Neural cell (in vitro differentiated cells): ENCODE data around the gene MPEG1. TPM values are rescaled to one million over a fixed set of nuclear protein-coding genes. Genes with fewer than 3 reads are reported as not detected.

Experiments
- H2AFZ ChIP-seq: fragments of 200-600, 300-800 bp; sonication (generic), shearing (Covaris generic); 2 replicates; pipeline ENCODE4 v1.6.0; 2014; ENCODE audit warnings: low read depth, mild to moderate bottlenecking, antibody characterized with exemption, low read length, moderate library complexity
- H3F3A ChIP-seq: fragments of 200-600 bp; shearing (Covaris generic); 2 replicates; pipeline ENCODE4 v1.6.1; 2016; ENCODE audit warnings: mild to moderate bottlenecking, moderate library complexity, mixed read lengths, antibody characterized with exemption, low read length; ENCODE audit not compliant: insufficient read depth, poor library complexity, severe bottlenecking
- H3K27ac ChIP-seq: fragments of 200-600, 300-800 bp; sonication (generic), shearing (Covaris generic); 2 replicates; pipeline ENCODE4 v1.5.1; 2014; ENCODE audit warnings: mild to moderate bottlenecking, low read length, moderate library complexity
- H3K27me3 ChIP-seq: fragments of 300-800, 200-600 bp; sonication (generic), shearing (Covaris generic); 2 replicates; pipeline ENCODE4 v1.6.0; 2014; ENCODE audit warnings: mild to moderate bottlenecking, low read depth, low read length, moderate library complexity; ENCODE audit not compliant: insufficient read depth
- H3K36me3 ChIP-seq: fragments of 300-800, 200-600 bp; sonication (generic), shearing (Covaris generic); 2 replicates; pipeline ENCODE4 v1.5.1; 2014; ENCODE audit warnings: mild to moderate bottlenecking, antibody characterized with exemption, low read length, moderate library complexity; ENCODE audit not compliant: insufficient read depth
- H3K4me2 ChIP-seq: fragments of 300-800, 200-600 bp; sonication (generic), shearing (Covaris generic); 2 replicates; pipeline ENCODE4 v1.6.0; 2014; ENCODE audit warnings: mild to moderate bottlenecking, low read length
- H3K4me3 ChIP-seq: fragments of 300-800, 200-600 bp; sonication (generic), shearing (Covaris generic); 2 replicates; pipeline ENCODE4 v1.5.1; 2014; ENCODE audit warnings: mild to moderate bottlenecking, low read length, moderate library complexity
- H3K79me2 ChIP-seq: fragments of 200-600 bp; shearing (Covaris generic); replicated peaks from 2 replicates; pipeline ENCODE4 v1.6.0; 2014; ENCODE audit warnings: mild to moderate bottlenecking, low read length, moderate library complexity; ENCODE audit not compliant: insufficient read depth
- H3K9ac ChIP-seq: fragments of 300-800, 200-600 bp; sonication (generic), shearing (Covaris generic); 2 replicates; pipeline ENCODE4 v1.6.1; 2016; ENCODE audit warnings: mild to moderate bottlenecking, low read length, mixed read lengths
- H3K9me2 ChIP-seq: fragments of 200-600 bp; shearing (Covaris generic); 2 replicates; pipeline ENCODE4 v1.6.1; 2016; ENCODE audit warnings: mild to moderate bottlenecking, low read length, mixed read lengths; ENCODE audit not compliant: insufficient read depth
- H3K9me3 ChIP-seq: fragments of 200-600, 300-800 bp; sonication (generic), shearing (Covaris generic); 2 replicates; pipeline ENCODE4 v1.6.1; 2016; ENCODE audit warnings: mild to moderate bottlenecking, mixed run types, low read length, moderate library complexity, mixed read lengths
- H4K20me1 ChIP-seq: fragments of 200-600 bp; shearing (Covaris generic); 2 replicates; pipeline ENCODE4 v1.6.1; 2016; ENCODE audit warnings: mild to moderate bottlenecking, mixed run types; ENCODE audit not compliant: insufficient read depth
- EP300 ChIP-seq: fragments of 450-650 bp; conservative IDR thresholded peaks from 2 replicates; pipeline ENCODE4 v1.6.1; 2014; ENCODE audit warnings: antibody characterized with exemption, mild to moderate bottlenecking, moderate library complexity; ENCODE audit not compliant: poor library complexity, severe bottlenecking
- EZH2 ChIP-seq: fragments of 200-600, 300-800 bp; shearing (Covaris generic), sonication (generic); IDR thresholded peaks from 2 replicates; pipeline ENCODE4 v1.6.1; 2014; ENCODE audit warnings: antibody characterized with exemption, low read length, borderline replicate concordance, mild to moderate bottlenecking; ENCODE audit not compliant: insufficient read depth, poor library complexity, severe bottlenecking
- MXI1 ChIP-seq: fragments of 450-650 bp; conservative IDR thresholded peaks from 2 replicates; pipeline ENCODE4 v1.6.1; 2014; ENCODE audit warnings: antibody characterized with exemption, mild to moderate bottlenecking; ENCODE audit not compliant: poor library complexity, severe bottlenecking
- POLR2AphosphoS5 ChIP-seq: IDR thresholded peaks from 2 replicates; pipeline ENCODE4 v1.6.1; 2012
- RAD21 ChIP-seq: fragments of 450-650 bp; conservative IDR thresholded peaks from 2 replicates; pipeline ENCODE4 v1.6.1; 2014; ENCODE audit warnings: antibody characterized with exemption, mild to moderate bottlenecking, moderate library complexity
- SMC3 ChIP-seq: fragments of 450-650 bp; conservative IDR thresholded peaks from 2 replicates; pipeline ENCODE4 v1.6.1; 2014; ENCODE audit warnings: antibody characterized with exemption, mild to moderate bottlenecking, moderate library complexity; ENCODE audit not compliant: poor library complexity
- TAF1 ChIP-seq: IDR thresholded peaks from 2 replicates; pipeline ENCODE4 v1.6.1; 2012; ENCODE audit warnings: low read depth
- polyA plus RNA-seq: library from polyadenylated mRNA; depleted of rRNA; stranded (reverse); fragments of >200 nt; gene quantifications from 2 replicates; pipeline ENCODE4 v1.2.3, GENCODE V29; 2014
- TF ChIP-seq, protein P1 (sequence below): fragments of 450-650 bp; IDR thresholded peaks from 2 replicates; pipeline ENCODE4 v1.5.1; 2014; ENCODE audit warnings: antibody characterized with exemption, mild to moderate bottlenecking, moderate library complexity; ENCODE audit not compliant: poor library complexity, severe bottlenecking
- TF ChIP-seq, protein P2 (sequence below): IDR thresholded peaks from 2 replicates; pipeline ENCODE4 v1.6.1; 2012; ENCODE audit warnings: borderline replicate concordance

MPEG1 gene
- polyA plus RNA-seq, 1 donor from 2014 or later = 0.21 TPM

DNA sequence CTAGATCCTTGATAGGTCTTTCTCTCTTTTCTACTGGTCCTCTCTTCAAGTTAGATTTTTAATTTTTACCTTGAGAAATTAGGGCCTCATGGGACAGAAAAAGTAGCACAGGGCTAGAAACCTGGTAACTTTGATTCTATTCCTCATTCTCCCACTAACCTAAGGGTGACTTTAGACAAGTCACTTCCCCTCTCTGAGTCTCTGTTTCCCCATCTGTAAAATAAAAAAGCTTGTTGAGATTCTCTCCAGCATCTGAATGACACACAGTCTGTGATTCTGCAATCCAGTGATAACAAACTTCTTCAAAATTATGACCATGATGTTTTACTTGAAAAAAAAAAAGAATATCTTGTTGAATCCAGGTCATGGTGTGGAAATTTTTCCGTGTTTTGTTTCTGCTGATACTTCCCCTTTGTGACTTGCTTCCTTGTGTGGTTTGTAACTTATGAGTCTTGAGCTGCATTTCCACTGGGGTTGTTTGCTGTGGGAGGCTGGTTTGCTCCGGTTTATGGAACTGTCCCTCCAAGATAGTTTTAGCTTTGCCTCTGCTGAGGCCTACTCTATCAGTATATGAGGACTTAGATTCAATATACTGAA, 9.8 kb upstream of the MPEG1 start:
- Histone ChIP-seq H3K79me2 (no peaks in the 10 kb centered on the region), H3K9ac (no peak overlapping the region), H2AFZ (no peak overlapping the region), H3K36me3 (no peaks in the 10 kb centered on the region), H4K20me1 (no peaks in the 10 kb centered on the region), H3F3A (no peaks in the 10 kb centered on the region), H3K27ac (no peak overlapping the region), H3K4me3 (no peak overlapping the region), H3K9me3 (no peaks in the 10 kb centered on the region), H3K4me2 (no peak overlapping the region), H3K27me3 (no peaks in the 10 kb centered on the region), H3K9me2 (no peaks in the 10 kb centered on the region)
- no peak for TF ChIP-seq POLR2AphosphoS5
- no peak for TF ChIP-seq SMC3
- TF ChIP-seq, protein P1, sequence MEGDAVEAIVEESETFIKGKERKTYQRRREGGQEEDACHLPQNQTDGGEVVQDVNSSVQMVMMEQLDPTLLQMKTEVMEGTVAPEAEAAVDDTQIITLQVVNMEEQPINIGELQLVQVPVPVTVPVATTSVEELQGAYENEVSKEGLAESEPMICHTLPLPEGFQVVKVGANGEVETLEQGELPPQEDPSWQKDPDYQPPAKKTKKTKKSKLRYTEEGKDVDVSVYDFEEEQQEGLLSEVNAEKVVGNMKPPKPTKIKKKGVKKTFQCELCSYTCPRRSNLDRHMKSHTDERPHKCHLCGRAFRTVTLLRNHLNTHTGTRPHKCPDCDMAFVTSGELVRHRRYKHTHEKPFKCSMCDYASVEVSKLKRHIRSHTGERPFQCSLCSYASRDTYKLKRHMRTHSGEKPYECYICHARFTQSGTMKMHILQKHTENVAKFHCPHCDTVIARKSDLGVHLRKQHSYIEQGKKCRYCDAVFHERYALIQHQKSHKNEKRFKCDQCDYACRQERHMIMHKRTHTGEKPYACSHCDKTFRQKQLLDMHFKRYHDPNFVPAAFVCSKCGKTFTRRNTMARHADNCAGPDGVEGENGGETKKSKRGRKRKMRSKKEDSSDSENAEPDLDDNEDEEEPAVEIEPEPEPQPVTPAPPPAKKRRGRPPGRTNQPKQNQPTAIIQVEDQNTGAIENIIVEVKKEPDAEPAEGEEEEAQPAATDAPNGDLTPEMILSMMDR = no peak
- TF ChIP-seq TAF1 = no peak
- no peak for TF ChIP-seq MXI1
- TF ChIP-seq RAD21 = no peak
- TF ChIP-seq EP300 = no peak
- TF ChIP-seq, protein P2, sequence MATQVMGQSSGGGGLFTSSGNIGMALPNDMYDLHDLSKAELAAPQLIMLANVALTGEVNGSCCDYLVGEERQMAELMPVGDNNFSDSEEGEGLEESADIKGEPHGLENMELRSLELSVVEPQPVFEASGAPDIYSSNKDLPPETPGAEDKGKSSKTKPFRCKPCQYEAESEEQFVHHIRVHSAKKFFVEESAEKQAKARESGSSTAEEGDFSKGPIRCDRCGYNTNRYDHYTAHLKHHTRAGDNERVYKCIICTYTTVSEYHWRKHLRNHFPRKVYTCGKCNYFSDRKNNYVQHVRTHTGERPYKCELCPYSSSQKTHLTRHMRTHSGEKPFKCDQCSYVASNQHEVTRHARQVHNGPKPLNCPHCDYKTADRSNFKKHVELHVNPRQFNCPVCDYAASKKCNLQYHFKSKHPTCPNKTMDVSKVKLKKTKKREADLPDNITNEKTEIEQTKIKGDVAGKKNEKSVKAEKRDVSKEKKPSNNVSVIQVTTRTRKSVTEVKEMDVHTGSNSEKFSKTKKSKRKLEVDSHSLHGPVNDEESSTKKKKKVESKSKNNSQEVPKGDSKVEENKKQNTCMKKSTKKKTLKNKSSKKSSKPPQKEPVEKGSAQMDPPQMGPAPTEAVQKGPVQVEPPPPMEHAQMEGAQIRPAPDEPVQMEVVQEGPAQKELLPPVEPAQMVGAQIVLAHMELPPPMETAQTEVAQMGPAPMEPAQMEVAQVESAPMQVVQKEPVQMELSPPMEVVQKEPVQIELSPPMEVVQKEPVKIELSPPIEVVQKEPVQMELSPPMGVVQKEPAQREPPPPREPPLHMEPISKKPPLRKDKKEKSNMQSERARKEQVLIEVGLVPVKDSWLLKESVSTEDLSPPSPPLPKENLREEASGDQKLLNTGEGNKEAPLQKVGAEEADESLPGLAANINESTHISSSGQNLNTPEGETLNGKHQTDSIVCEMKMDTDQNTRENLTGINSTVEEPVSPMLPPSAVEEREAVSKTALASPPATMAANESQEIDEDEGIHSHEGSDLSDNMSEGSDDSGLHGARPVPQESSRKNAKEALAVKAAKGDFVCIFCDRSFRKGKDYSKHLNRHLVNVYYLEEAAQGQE = no peak
- TF ChIP-seq EZH2 = no peak

DNA sequence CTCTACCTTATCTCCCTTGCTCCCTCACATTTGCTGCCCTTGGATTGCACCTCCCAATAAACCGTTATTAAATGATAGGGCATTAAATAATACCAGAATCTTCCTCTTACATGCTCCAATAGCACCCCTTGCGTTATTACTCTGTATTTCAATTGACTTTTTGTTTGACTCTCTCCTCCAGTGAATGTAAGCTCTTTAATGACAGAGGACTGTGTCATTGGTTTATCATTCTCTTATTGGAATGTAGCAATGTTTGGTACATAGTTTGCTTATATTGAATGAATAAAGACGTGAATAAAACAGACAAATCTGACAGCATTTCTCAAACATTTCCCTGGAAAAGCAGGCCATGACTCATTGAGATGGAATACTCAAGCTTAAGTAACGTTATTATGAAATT, 8.7 kb upstream of the MPEG1 start:
- H3K27me3 ChIP-seq = no peaks in the 10 kb centered on the region
- H3K27ac ChIP-seq = no peak overlapping the region
- no peaks in the 10 kb centered on the region for H3K36me3 ChIP-seq
- no peak overlapping the region for H3K4me2 ChIP-seq
- H3K79me2 ChIP-seq = no peaks in the 10 kb centered on the region
- TF ChIP-seq EP300 = no peak
- TF ChIP-seq, protein P1 = no peak
- TF ChIP-seq RAD21 = no peak
- TF ChIP-seq SMC3 = no peak
- TF ChIP-seq MXI1 = no peak
- TF ChIP-seq TAF1 = no peak
- no peak for TF ChIP-seq EZH2
- TF ChIP-seq, protein P2 = no peak
- no peak for TF ChIP-seq POLR2AphosphoS5
- no peak overlapping the region for H3K4me3 ChIP-seq
- no peak overlapping the region for H3K9ac ChIP-seq
- H3K9me2 ChIP-seq = no peaks in the 10 kb centered on the region
- H3K9me3 ChIP-seq = no peaks in the 10 kb centered on the region
- H3F3A ChIP-seq = no peaks in the 10 kb centered on the region
- H2AFZ ChIP-seq = no peak overlapping the region
- H4K20me1 ChIP-seq = no peaks in the 10 kb centered on the region
